HG03460 (cell line): ENCODE results near the gene NUDT2.

Experiments
- ATAC-seq: cut with Tn5 transposase; IDR thresholded peaks from one replicate; pipeline ENCODE4 v1.9.1; 2021; ENCODE audit not compliant: unreplicated experiment

The NUDT2 gene

GRCh38 chr9:34370335-34370969 lies 41.1 kb downstream of the NUDT2 start:
- no peak for ATAC-seq

GRCh38 chr9:34370970-34371880 lies 41.9 kb downstream of the NUDT2 start:
- no peak for ATAC-seq

DNA sequence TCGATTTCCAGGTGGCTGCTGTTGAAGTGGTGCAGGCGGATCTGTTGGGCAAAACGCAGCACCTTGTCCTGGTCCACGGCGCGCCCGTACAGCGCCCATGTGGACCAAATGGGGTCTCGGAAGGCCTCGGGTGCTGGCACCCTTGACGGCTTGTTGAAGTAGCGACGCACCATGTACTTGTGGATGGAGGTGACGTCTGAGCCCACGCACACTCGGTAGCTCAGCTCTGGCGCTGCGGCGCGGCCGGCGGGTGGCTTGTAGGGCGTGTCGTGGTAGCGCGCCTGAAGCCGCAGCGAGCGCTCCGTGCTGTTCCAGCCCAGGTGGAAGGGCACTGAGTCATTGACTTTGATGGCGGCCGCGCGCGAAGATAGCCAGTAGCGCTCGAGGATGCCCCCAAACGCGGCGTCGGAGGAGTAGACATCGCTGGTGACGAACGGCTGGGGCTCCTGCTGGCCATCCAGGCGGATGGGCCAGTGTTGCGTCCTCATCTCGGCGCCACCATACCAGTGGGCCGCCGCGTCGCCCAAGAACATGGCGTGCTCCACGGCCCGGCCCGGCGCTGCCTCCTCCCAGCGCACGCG lies 42.6 kb downstream of the NUDT2 start:
- ATAC-seq = no peak

GRCh38 chr9:34372467-34373011 lies 43.2 kb downstream of the NUDT2 start:
- ATAC-seq = no peak

DNA sequence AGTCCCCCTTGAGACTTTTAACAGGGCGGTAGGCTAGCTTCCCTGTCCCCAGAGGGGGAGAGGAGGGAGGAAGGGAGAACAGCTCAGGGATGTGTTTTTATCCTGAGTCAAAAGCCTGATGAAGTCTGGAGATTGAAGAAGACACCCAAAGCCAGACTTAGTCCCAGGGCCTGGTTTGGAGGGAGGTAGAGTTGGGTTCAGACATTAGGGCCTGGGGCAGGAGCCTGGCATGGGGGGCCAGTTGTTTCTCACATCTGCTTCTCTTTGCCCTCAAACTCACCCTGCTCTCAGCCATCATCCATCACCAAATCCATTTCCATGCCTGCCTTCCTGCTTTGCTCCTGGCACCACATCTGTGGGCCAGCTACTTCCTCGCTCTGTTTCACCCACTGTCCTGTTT lies 44.4 kb downstream of the NUDT2 start:
- no peak for ATAC-seq

DNA sequence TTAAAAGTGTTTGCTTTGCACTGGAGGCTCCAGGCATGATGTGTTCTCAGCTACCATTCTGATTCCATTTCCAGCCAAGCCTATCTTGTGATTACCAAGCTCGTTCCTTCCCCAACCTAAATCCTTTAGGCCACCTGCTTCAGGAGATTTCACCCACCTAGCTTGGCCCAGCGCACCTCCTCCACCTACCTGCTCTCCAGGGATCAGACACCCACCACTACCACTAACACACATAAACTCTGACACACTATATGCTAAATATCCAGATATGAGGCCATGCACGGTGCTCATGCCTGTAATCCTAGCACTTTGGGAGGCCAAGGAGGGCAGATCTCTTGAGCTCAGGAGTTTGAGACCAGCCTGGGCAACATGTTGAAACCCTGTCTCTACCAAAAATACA lies 45.0 kb downstream of the NUDT2 start:
- ATAC-seq = no peak

GRCh38 chr9:34374905-34375552 lies 45.7 kb downstream of the NUDT2 start:
- ATAC-seq = no peak

GRCh38 chr9:34375901-34376595 lies 46.7 kb downstream of the NUDT2 start:
- ATAC-seq = peak; percentile 24

GRCh38 chr9:34376596-34377403 lies 47.4 kb downstream of the NUDT2 start, which contains the start of gene MYORG:
TSS of gene MYORG (minus strand) at chr9:34376898. CDS start at chr9:34372943, 3,955 bp downstream.
- ATAC-seq = peak; percentile 76

DNA sequence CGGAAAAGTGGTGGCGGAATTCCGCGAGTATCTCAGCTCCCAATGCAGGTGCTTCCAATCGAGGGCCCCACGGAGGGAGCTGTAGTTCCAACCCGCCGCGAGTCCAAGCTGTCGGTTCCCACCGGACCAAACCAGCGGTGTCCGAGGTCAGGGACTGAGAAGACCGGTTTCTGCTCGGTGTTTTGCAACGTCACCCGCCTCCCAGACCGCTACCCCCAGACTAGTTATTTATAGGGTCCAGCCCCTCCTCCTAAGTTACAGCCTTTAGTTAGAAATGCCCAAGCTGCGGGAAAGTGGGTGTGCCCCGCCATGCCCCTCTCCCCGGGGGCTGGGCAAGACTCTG lies 48.0 kb downstream of the NUDT2 start:
- ATAC-seq = no peak

DNA sequence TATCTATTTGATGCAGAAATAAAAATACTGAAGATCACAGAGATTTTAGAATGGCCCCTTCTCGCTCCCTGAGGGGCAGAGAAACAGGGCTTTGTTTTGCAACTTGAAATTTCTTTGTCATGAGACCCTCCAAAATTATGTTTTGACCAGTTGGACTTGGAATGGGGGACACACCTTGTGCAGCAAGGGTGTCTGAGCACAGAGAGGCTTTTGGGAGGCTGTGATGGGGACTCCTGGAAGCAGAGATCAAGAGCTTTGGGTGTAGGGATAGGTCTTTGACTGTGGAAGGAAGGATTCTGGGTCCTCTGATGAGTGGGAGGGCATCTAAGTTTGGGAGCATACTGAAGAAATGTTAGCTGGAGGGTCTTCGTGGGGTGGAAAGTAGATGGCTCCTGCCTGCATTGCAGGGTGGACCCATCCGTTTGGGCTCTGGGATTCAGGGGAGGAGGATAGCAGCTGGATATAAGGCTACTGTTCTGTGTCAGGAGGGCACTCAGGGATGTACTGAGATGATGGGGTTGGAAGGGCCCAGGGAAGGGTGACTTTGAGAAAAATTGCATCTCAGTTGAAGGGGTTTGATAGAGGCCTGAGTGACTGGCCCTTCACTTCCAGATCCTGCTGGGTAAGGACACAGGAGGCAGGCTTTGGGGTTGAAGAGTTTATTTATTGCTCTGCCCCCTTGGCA lies 49.1 kb downstream of the NUDT2 start:
- ATAC-seq = no peak

DNA sequence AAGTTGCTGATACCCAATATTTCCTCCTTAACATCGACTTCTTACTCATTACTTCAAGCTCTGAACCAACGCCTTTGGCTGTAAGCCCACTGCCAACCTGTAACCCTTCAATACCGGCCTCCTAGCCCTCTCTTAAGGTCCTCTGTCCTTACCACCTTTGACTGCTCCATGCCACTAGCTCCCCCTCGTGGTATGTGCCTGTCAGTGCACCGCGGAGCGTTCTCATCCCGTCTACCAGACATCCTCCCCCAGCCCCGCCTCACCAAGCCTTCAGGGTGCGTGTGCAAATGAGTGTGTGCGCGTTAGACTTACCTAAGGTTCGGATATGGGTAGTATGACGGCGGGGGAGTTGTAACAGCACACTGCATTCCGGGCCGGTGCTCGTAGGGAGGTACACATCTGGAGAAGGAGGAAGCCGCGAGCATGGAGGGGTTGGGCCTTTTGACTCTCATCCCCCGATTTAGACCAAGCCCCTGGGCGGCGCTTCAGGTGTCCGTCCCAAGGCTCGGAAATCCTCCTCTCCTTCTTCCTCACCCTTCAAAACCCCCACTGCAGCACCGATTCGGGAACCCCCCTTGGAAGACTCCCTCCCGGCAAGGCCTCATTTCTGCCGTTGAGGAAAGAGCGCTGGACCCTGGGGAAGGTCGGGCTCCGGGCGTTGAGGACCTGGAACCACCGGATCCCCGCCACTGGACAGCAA lies 50.1 kb downstream of the NUDT2 start:
- ATAC-seq = peak; percentile 29

- ATAC-seq = no peak
Observed at GRCh38 chr9:34380034-34380510, 50.7 kb downstream of the NUDT2 start.

DNA sequence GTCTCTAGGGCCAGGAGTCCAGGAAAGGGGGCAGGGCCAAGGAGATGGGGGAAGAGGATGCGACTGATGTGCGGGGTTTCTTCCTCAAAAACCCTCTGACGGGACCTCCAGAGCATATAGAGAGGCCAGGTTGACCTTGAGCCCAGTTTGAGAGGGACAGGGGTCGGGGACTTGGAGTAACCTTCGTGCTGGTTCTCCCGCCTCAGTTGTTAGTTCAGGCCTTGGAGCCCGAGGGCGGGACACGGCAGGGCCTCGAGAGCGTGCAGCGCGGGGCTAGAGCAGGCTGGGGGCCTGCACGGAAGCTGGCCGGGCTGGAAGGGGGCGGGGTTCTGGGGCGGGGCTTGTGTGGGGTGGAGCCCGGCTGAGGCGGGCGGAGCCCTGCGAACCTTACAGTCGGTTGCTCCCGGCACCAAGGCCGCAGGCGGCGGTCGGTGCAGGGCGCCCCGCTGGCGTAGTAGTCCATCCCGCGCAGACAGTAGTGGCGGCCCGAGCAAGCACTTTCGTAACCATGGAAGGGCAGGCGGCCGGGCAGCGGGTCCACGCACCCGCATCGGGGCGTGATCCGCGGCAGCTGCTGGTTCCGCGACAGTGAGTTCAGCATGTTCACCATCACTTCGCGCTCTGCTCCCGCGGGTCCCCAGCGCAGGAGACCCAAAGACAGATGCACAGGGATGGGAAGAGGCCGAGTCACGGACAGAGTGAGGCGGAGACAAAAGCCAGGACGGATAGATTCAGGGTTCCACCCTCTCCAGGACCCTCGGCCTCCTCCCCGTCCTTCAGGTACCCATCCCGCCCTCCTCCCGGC lies 51.3 kb downstream of the NUDT2 start:
- peak; percentile 26 for ATAC-seq

GRCh38 chr9:34381323-34381722 lies 52.0 kb downstream of the NUDT2 start:
- no peak for ATAC-seq

- ATAC-seq = no peak
Observed at GRCh38 chr9:34382054-34382453, 52.7 kb downstream of the NUDT2 start.

DNA sequence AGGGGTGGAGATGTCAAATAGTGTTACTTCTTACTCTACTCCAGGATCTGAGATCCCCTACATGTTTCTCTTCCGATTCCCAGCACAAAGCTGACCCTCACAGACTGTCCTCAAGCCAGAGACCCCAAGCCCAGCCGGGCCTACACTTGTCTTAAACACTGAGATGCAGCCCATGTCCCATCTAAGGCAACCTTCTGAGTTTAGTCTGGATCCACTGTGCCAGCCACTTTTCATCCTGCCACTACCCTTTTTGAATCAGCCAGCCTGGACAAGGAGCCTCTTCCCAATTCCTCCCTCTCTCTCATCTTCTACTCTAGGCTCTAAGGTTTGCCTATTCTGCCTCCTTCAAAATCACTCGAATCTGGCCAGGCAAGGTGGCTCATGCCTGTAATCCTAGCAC lies 53.5 kb downstream of the NUDT2 start:
- ATAC-seq = no peak

- no peak for ATAC-seq
Observed at GRCh38 chr9:34383904-34384303, 54.5 kb downstream of the NUDT2 start.
